AG08396 (cell line): ENCODE measurements around the gene MAML3.
A peak's percentile ranks its signal among the peaks of the same experiment; 100 is the strongest.
"Not testable (repeated sequence)": the region's sequence is repeated elsewhere in the genome, so short reads cannot be mapped to it uniquely, and the experiment has no call there.

Source experiments
- DNase-seq: peaks from one replicate; pipeline ENCODE4 v3.0.0; 2012; ENCODE audit warnings: low spot score, mixed read lengths

The MAML3 gene

GRCh38 chr4:139961344-139961946 lies 192.5 kb downstream of the MAML3 start:
- no peak for DNase-seq

- no peak for DNase-seq
Measured at GRCh38 chr4:139959396-139959795, 194.6 kb downstream of the MAML3 start.

- DNase-seq: no peak
Measured at GRCh38 chr4:139958739-139959098, 195.3 kb downstream of the MAML3 start.

GRCh38 chr4:139957986-139958738 lies 195.8 kb downstream of the MAML3 start:
- no peak for DNase-seq

GRCh38 chr4:139957065-139957464 lies 196.9 kb downstream of the MAML3 start:
- no peak for DNase-seq

GRCh38 chr4:139956507-139957017 lies 197.4 kb downstream of the MAML3 start:
- peak; percentile 21 for DNase-seq

GRCh38 chr4:139955600-139955999 lies 198.4 kb downstream of the MAML3 start:
- no peak for DNase-seq

- no peak for DNase-seq
Measured at GRCh38 chr4:139954512-139954911, 199.5 kb downstream of the MAML3 start.

GRCh38 chr4:139951021-139951420 lies 203.0 kb downstream of the MAML3 start:
- no peak for DNase-seq

- no peak for DNase-seq
Measured at GRCh38 chr4:139950568-139950967, 203.4 kb downstream of the MAML3 start.

GRCh38 chr4:139944916-139945315 lies 209.1 kb downstream of the MAML3 start:
- not testable (repeated sequence) for DNase-seq

- DNase-seq: no peak
Measured at GRCh38 chr4:139943277-139943676, 210.7 kb downstream of the MAML3 start.

GRCh38 chr4:139942241-139942640 lies 211.7 kb downstream of the MAML3 start:
- DNase-seq: no peak

- no peak for DNase-seq
Measured at GRCh38 chr4:139940600-139940999, 213.4 kb downstream of the MAML3 start.

GRCh38 chr4:139938414-139938813 lies 215.6 kb downstream of the MAML3 start:
- DNase-seq: no peak

- DNase-seq: no peak
Measured at GRCh38 chr4:139935911-139936310, 218.1 kb downstream of the MAML3 start.

GRCh38 chr4:139934708-139935195 lies 219.2 kb downstream of the MAML3 start:
- DNase-seq: no peak

GRCh38 chr4:139934057-139934707 lies 219.8 kb downstream of the MAML3 start:
- no peak for DNase-seq

GRCh38 chr4:139933541-139933940 lies 220.4 kb downstream of the MAML3 start:
- no peak for DNase-seq

- no peak for DNase-seq
Measured at GRCh38 chr4:139933104-139933503, 220.9 kb downstream of the MAML3 start.

GRCh38 chr4:139924782-139925181 lies 229.2 kb downstream of the MAML3 start:
- DNase-seq: no peak

- peak; percentile 17 for DNase-seq
Measured at GRCh38 chr4:139922406-139923024, 231.5 kb downstream of the MAML3 start.
